GM13977 (cell line): ENCODE measurements around the gene TLR7.

Source experiments
- DNase-seq: peaks from one replicate; pipeline ENCODE4 v3.0.0; 2012; ENCODE audit warnings: low spot score
- in situ Hi-C: fragments of 300-500 bp; cut with MboI; formaldehyde crosslinking; loops from one replicate; pipeline ENCODE4 v1.12.0; 2022; ENCODE audit warnings: low sequenced_read_pairs, low pct_unique_long_range_greater_than_20kb, mixed read lengths, inconsistent platforms; ENCODE audit not compliant: unreplicated experiment
- TF ChIP-seq, protein P1 (sequence below): IDR thresholded peaks from 2 replicates; pipeline ENCODE4 v1.5.1; 2012; ENCODE audit warnings: mild to moderate bottlenecking, control low read depth; ENCODE audit not compliant: insufficient read depth; ENCODE audit errors: extremely low read depth, missing control alignments

TLR7 gene

GRCh38 chrX:12917753-12918152 is 50.9 kb downstream of the TLR7 start:
- TF ChIP-seq, protein P1, sequence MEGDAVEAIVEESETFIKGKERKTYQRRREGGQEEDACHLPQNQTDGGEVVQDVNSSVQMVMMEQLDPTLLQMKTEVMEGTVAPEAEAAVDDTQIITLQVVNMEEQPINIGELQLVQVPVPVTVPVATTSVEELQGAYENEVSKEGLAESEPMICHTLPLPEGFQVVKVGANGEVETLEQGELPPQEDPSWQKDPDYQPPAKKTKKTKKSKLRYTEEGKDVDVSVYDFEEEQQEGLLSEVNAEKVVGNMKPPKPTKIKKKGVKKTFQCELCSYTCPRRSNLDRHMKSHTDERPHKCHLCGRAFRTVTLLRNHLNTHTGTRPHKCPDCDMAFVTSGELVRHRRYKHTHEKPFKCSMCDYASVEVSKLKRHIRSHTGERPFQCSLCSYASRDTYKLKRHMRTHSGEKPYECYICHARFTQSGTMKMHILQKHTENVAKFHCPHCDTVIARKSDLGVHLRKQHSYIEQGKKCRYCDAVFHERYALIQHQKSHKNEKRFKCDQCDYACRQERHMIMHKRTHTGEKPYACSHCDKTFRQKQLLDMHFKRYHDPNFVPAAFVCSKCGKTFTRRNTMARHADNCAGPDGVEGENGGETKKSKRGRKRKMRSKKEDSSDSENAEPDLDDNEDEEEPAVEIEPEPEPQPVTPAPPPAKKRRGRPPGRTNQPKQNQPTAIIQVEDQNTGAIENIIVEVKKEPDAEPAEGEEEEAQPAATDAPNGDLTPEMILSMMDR = no peak
- no peak for DNase-seq
- in situ Hi-C loops = no loop called here

GRCh38 chrX:12919051-12919450 is 52.2 kb downstream of the TLR7 start:
- TF ChIP-seq, protein P1 = no peak
- in situ Hi-C loops = no loop called here
- no peak for DNase-seq

GRCh38 chrX:12919620-12920019 is 52.7 kb downstream of the TLR7 start:
- no peak for DNase-seq
- TF ChIP-seq, protein P1 = no peak
- in situ Hi-C loops = no loop called here

DNA sequence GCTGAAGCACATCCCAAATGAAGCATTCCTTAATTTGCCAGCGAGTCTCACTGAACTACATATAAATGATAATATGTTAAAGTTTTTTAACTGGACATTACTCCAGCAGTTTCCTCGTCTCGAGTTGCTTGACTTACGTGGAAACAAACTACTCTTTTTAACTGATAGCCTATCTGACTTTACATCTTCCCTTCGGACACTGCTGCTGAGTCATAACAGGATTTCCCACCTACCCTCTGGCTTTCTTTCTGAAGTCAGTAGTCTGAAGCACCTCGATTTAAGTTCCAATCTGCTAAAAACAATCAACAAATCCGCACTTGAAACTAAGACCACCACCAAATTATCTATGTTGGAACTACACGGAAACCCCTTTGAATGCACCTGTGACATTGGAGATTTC is 54.1 kb downstream of the TLR7 start:
- TF ChIP-seq, protein P1 = no peak
- DNase-seq = no peak
- in situ Hi-C loops = no loop called here

DNA sequence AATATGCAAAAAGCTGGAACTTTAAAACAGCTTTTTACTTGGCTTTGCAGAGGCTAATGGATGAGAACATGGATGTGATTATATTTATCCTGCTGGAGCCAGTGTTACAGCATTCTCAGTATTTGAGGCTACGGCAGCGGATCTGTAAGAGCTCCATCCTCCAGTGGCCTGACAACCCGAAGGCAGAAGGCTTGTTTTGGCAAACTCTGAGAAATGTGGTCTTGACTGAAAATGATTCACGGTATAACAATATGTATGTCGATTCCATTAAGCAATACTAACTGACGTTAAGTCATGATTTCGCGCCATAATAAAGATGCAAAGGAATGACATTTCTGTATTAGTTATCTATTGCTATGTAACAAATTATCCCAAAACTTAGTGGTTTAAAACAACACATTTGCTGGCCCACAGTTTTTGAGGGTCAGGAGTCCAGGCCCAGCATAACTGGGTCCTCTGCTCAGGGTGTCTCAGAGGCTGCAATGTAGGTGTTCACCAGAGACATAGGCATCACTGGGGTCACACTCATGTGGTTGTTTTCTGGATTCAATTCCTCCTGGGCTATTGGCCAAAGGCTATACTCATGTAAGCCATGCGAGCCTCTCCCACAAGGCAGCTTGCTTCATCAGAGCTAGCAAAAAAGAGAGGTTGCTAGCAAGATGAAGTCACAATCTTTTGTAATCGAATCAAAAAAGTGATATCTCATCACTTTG is 55.2 kb downstream of the TLR7 start:
- TF ChIP-seq, protein P1 = no peak
- no peak for DNase-seq
- in situ Hi-C loops = no loop called here

DNA sequence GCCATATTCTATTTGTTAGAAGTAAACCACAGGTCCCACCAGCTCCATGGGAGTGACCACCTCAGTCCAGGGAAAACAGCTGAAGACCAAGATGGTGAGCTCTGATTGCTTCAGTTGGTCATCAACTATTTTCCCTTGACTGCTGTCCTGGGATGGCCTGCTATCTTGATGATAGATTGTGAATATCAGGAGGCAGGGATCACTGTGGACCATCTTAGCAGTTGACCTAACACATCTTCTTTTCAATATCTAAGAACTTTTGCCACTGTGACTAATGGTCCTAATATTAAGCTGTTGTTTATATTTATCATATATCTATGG is 55.7 kb downstream of the TLR7 start:
- DNase-seq = no peak
- in situ Hi-C loops = no loop called here
- TF ChIP-seq, protein P1 = no peak

GRCh38 chrX:12929701-12930100 is 62.8 kb downstream of the TLR7 start:
- in situ Hi-C loops = no loop called here
- TF ChIP-seq, protein P1 = no peak
- no peak for DNase-seq
